Spinal cord (tissue), 10 donors: ENCODE measurements around the gene ASTN2. TPM values are rescaled to one million over a fixed set of nuclear protein-coding genes. Genes with fewer than 3 reads are reported as not detected.

Source experiments
- DNase-seq, 6 donors: peaks; one replicate each; pipeline versions ENCODE4 v3.0.0 to v3.0.0-alpha.2; 2013 to 2015; ENCODE audit warnings: low spot score in 6 of 6, low read depth in 4 of 6
- H3K27ac ChIP-seq: one replicate; pipeline ENCODE4 v1.5.1; 2013; ENCODE audit warnings: low read depth, low read length, control low read depth
- H3K27me3 ChIP-seq: one replicate; pipeline ENCODE4 v1.6.1; 2013; ENCODE audit warnings: low read length; ENCODE audit not compliant: control insufficient read depth, insufficient read depth
- H3K36me3 ChIP-seq: one replicate; pipeline ENCODE4 v1.6.1; 2013; ENCODE audit warnings: low read length; ENCODE audit not compliant: control insufficient read depth, insufficient read depth
- H3K4me1 ChIP-seq: one replicate; pipeline ENCODE4 v1.6.1; 2013; ENCODE audit warnings: low read length; ENCODE audit not compliant: control insufficient read depth, insufficient read depth
- H3K4me3 ChIP-seq: one replicate; pipeline ENCODE4 v1.5.1; 2013; ENCODE audit warnings: low read depth, low read length, control low read depth
- H3K9me3 ChIP-seq: one replicate; pipeline ENCODE4 v1.6.1; 2013; ENCODE audit warnings: low read length; ENCODE audit not compliant: control insufficient read depth, insufficient read depth
- WGBS: methylation state at CpG from one replicate; pipeline ENCODE4 v1.1.5; 2013; ENCODE audit warnings: missing lambda C conversion rate; ENCODE audit not compliant: insufficient coverage; 5-methylcytosine and 5-hydroxymethylcytosine counted together
- polyA plus RNA-seq, 2 donors: library from polyadenylated mRNA; unstranded; fragments of 120-200 nt; gene quantifications; one replicate each; pipeline ENCODE4 v1.2.1, GENCODE V29; 2013; ENCODE audit not compliant: insufficient read length in 2 of 2
- total RNA-seq, 2 donors: library from RNA; depleted of rRNA in 1 of 2; stranded (reverse); fragments of 120-200 nt in 1 of 2; fragments of >200 nt in 1 of 2; gene quantifications; one replicate each; pipeline versions ENCODE4 v1.2.3 to v1.2.4, GENCODE V29; 2013 to 2014
- donor health status: healthy.

The ASTN2 gene
- total and polyA plus RNA-seq, 4 donors: 35.8 to 48.8 (median 41.4) TPM

GRCh38 chr9:116720111-116720510 is 694.7 kb downstream of the ASTN2 start:
- Histone ChIP-seq H3K27me3 (no peaks in the 10 kb centered on the region), H3K9me3 (no peaks in the 10 kb centered on the region), H3K36me3 (no peaks in the 10 kb centered on the region), H3K4me1 (no peaks in the 10 kb centered on the region), H3K27ac (no peak overlapping the region), H3K4me3 (no peak overlapping the region)
- 57% methylated on average over 1 of the region's 2 CpGs for WGBS
- DNase-seq: no peak

- Histone ChIP-seq H3K27me3 (no peaks in the 10 kb centered on the region), H3K4me3 (no peak overlapping the region), H3K4me1 (no peaks in the 10 kb centered on the region), H3K9me3 (no peaks in the 10 kb centered on the region), H3K27ac (no peak overlapping the region), H3K36me3 (no peaks in the 10 kb centered on the region)
- no peak for DNase-seq
- 91% methylated on average over 3 of the region's 4 CpGs for WGBS
These were observed 696.7 kb downstream of the ASTN2 start for GRCh38 chr9:116718111-116718510.

DNA sequence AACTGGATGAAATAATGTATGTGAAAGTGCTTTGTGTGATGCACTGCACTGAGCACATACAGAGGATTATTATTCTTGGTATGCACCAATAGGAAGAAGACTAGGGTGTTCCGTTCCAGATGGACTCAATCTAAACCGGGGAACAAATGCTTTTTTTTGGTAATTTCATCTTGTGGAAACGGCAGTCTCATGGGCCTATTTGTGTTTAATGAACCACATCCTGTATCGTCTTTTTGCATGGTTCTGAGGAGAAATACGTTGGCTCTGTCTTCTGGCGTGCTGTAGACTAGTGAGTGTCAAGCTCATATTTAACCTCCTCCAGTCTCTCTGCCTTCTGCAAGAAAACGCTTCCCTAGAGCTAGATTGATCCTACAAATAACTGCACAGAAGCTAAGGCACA is 697.7 kb downstream of the ASTN2 start:
- no peaks in the 10 kb centered on the region for H3K27me3 ChIP-seq
- H3K36me3 ChIP-seq: no peaks in the 10 kb centered on the region
- H3K4me1 ChIP-seq: no peaks in the 10 kb centered on the region
- no peak overlapping the region for H3K4me3 ChIP-seq
- no CpG with 5 or more reads among the region's 7 CpGs for WGBS
- no peak overlapping the region for H3K27ac ChIP-seq
- H3K9me3 ChIP-seq: no peaks in the 10 kb centered on the region
- peak in 4 of 6 donors; percentile 23 to 96 (median 32) for DNase-seq

DNA sequence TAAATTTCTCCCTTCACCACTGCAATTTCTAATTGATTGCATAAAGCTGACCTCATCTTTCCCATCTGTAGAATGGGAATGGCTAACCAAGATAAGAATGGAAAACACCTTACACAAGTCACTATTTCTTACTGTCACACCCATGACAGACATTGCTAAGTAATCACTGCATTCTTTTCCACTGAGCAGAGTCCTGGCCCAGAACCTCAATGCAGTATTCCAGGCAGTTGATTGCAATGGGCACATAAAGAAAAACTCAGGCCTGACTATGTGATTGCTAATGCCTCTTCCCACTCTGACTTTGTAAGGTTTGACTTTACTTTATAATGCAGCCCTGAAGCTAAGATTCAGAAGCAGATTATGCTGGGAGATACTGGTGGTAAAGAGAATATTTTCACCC is 698.4 kb downstream of the ASTN2 start:
- no peak for DNase-seq
- no peak overlapping the region for H3K4me3 ChIP-seq
- H3K27ac ChIP-seq: no peak overlapping the region

DNA sequence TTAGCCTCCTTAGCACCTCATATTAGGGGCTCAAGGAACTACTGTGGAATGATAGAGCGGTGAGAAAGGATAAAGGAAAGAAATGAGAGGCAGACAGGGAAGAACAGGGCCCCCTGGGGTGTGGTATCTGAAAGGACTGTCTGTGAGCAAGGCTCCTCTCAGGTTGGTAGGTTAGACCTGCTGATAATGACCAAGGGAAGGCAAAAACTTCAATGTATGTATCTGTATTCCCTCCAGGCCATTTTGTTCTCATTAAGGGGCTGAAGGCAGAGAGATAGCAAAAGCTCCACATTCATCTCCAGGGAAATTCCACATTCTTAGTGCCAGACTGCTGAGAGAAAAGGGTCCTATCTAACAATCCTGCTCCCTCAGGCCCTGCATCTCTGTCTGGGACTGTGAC is 699.1 kb downstream of the ASTN2 start:
- no peak for DNase-seq
- Histone ChIP-seq H3K4me3 (no peak overlapping the region), H3K27me3 (no peaks in the 10 kb centered on the region), H3K9me3 (no peaks in the 10 kb centered on the region), H3K36me3 (no peaks in the 10 kb centered on the region), H3K27ac (no peak overlapping the region), H3K4me1 (no peaks in the 10 kb centered on the region)
- WGBS: 100% methylated on average over 1 of the region's 1 CpG

More for the DNA sequence above, 698.4 kb downstream of the ASTN2 start:
- Histone ChIP-seq H3K4me1 (no peaks in the 10 kb centered on the region), H3K36me3 (no peaks in the 10 kb centered on the region), H3K9me3 (no peaks in the 10 kb centered on the region), H3K27me3 (no peaks in the 10 kb centered on the region)

- peak in 3 of 6 donors; percentile 29 to 71 (median 50) for DNase-seq
- no peak overlapping the region for H3K4me3 ChIP-seq
- H3K4me1 ChIP-seq: no peaks in the 10 kb centered on the region
- no peaks in the 10 kb centered on the region for H3K36me3 ChIP-seq
- H3K27ac ChIP-seq: no peak overlapping the region
- no peaks in the 10 kb centered on the region for H3K9me3 ChIP-seq
- H3K27me3 ChIP-seq: no peaks in the 10 kb centered on the region
- 22% methylated on average over 1 of the region's 4 CpGs for WGBS
These were observed 701.6 kb downstream of the ASTN2 start for GRCh38 chr9:116713271-116713670.

DNA sequence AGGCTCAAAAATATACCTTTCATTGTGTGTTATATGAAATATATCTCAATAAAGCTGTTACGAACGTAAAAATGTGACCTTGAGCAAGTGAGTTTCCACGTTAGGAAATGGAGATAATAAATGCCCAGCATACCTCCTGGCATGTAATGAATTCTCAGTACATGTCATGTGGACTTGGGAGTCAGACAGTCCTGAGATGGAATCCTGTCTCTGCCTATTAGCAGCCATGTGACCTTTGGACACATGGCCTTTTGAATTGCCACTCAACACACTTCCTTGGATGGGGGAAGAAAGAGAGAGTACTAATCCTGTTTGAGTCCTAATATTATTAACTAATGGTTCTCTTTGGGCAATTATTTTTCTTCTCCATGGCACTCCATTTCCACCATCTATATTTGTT is 702.1 kb downstream of the ASTN2 start:
- Histone ChIP-seq H3K4me1 (no peaks in the 10 kb centered on the region), H3K27me3 (no peaks in the 10 kb centered on the region)
- 88% methylated on average over 1 of the region's 3 CpGs for WGBS

DNA sequence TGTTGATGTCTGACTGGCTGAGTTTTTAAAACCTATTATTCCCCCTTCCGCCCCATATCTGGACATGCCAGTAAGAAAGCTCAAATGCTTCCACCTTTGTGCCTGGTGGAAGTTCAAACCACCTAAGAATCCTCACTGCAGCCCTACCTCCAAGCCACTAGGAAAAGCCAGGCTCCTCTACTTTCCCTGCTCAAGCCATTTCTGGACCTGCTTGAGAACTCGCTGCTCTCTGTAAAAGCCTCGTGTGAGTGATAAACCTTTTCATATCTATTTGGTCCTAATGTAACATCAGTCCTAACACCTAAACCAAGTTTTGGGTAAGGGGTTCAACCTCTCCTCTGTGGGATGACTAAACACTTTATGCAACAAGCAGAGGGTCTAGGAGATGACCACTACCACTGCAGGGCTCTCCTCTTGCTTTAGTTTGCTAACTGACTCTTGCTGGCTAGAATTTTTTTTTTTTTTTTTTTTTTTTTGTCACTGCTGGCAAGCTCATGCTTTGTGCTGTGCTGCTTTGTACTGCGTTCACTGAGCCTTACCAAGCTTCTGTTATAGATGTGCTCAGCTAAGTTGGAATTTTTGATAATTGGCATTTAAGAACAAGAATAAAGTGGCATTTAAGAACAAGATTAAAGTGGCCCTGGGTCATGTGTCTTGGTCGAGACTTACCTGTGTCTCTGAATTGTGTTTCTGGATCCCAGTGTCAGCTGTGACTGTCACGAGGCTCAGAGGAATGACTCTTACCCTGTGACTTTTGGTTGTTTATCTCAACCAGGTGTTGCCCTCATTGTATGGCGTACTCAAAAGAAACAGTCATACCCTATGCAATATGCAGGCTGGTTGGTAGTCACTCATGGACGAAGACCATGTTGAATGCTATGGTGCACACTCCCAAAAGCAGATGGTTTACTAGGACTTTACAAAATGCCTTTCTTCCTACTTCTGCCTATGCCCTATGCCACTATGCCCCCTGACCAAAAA is 708.3 kb downstream of the ASTN2 start:
- no peaks in the 10 kb centered on the region for H3K27me3 ChIP-seq
- H3K27ac ChIP-seq: no peak overlapping the region
- WGBS: 86% methylated on average over 5 of the region's 8 CpGs
- no peaks in the 10 kb centered on the region for H3K36me3 ChIP-seq
- no peak for DNase-seq
- no peak overlapping the region for H3K4me3 ChIP-seq
- no peaks in the 10 kb centered on the region for H3K4me1 ChIP-seq
- H3K9me3 ChIP-seq: no peaks in the 10 kb centered on the region

More for the DNA sequence above, 702.1 kb downstream of the ASTN2 start:
- no peaks in the 10 kb centered on the region for H3K36me3 ChIP-seq
- H3K9me3 ChIP-seq: no peaks in the 10 kb centered on the region
- H3K27ac ChIP-seq: no peak overlapping the region
- no peak for DNase-seq
- no peak overlapping the region for H3K4me3 ChIP-seq

DNA sequence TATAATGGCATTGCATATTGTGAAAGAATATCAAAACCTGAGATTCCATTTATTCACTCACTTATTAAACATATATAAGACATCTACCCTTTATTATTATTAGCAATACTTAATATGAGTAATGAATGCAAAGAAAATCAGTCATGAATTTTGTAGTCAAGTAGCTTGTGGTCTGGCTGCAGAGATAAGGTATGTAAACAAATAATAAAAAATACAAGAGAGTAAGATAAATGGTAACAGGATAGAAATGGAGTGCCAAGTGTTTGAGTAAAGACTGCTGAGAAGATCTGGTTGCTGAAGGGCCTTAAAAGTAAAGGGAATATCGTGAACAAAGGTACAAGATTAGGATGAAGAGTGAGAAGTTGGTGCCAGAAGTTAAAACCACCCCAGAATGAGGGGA is 709.3 kb downstream of the ASTN2 start:
- no peaks in the 10 kb centered on the region for H3K27me3 ChIP-seq
- no peak for DNase-seq
- WGBS: 100% methylated on average over 1 of the region's 1 CpG
- H3K27ac ChIP-seq: no peak overlapping the region
- no peaks in the 10 kb centered on the region for H3K9me3 ChIP-seq
- H3K4me1 ChIP-seq: no peaks in the 10 kb centered on the region
- H3K36me3 ChIP-seq: no peaks in the 10 kb centered on the region
- no peak overlapping the region for H3K4me3 ChIP-seq

DNA sequence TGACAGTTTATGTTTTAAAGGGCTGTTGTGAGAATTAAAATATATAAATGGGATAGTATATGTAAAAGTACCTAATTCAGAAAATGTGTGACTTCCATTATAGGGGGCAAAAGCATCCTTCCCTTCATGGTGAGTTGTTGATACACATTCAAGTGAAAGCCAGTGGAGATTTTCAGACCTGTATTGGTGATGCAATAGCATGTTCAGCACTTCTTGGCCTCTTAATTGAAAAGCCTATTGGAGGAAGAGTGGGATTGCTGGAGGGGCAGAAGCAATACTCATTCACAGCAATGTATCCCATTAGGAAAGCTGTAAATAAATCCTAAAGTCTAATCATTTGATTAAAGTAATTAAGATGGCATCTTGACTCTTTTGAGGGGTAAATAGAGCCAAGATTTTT is 710.4 kb downstream of the ASTN2 start:
- peaks cover under 1% of the 10 kb centered on the region for H3K36me3 ChIP-seq

More for the DNA sequence above, 710.4 kb downstream of the ASTN2 start:
- H3K27ac ChIP-seq: no peak overlapping the region
- H3K4me1 ChIP-seq: no peaks in the 10 kb centered on the region
- no peak overlapping the region for H3K4me3 ChIP-seq
- H3K9me3 ChIP-seq: no peaks in the 10 kb centered on the region
- H3K27me3 ChIP-seq: no peaks in the 10 kb centered on the region
- no peak for DNase-seq
